GM12874 (cell line): ENCODE results near the gene FAM13A.

Experiments used
- TF ChIP-seq, protein P1 (sequence below): IDR thresholded peaks from 2 replicates; pipeline ENCODE4 v1.5.1; 2011; ENCODE audit warnings: low read depth, mild to moderate bottlenecking, control low read depth, low read length, moderate library complexity; ENCODE audit not compliant: insufficient read depth

Gene FAM13A

DNA sequence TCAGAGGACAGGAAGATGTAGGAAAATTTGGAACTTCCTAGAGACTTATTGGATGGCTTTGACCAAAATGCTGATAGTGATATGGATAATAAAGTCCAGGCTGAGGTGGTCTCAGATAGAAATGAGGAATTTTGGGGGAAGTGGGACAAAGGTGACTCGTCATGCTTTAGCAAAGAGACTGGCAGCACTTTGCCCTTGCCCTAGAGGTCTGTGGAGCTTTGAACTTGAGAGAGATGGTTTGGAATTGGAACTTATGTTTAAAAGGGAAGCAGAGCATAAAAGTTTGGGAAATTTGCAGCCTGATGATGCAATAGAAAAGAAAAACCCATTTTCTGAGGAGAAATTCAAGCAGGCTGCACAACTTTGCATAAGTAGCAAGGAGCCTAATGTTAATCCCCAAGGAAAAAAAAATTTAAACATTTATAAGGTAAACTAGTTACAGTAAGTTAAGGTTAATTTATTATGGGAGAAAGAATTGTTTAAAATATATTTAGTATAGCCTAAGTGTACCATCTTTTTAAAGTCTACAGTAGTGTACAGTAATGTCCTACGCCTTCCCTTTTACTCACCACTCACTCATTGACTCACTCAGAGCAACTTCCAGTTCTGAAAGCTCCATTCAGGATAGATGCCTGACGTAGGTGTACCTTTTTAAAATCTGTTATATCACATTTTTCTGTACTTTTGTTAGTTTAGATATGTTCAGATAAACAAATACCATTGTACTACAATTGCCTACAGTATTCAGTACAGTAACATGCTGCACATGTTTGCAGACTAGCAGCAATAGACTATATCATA, 101.2 kb downstream of the FAM13A start:
- TF ChIP-seq, protein P1, sequence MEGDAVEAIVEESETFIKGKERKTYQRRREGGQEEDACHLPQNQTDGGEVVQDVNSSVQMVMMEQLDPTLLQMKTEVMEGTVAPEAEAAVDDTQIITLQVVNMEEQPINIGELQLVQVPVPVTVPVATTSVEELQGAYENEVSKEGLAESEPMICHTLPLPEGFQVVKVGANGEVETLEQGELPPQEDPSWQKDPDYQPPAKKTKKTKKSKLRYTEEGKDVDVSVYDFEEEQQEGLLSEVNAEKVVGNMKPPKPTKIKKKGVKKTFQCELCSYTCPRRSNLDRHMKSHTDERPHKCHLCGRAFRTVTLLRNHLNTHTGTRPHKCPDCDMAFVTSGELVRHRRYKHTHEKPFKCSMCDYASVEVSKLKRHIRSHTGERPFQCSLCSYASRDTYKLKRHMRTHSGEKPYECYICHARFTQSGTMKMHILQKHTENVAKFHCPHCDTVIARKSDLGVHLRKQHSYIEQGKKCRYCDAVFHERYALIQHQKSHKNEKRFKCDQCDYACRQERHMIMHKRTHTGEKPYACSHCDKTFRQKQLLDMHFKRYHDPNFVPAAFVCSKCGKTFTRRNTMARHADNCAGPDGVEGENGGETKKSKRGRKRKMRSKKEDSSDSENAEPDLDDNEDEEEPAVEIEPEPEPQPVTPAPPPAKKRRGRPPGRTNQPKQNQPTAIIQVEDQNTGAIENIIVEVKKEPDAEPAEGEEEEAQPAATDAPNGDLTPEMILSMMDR, result no peak

DNA sequence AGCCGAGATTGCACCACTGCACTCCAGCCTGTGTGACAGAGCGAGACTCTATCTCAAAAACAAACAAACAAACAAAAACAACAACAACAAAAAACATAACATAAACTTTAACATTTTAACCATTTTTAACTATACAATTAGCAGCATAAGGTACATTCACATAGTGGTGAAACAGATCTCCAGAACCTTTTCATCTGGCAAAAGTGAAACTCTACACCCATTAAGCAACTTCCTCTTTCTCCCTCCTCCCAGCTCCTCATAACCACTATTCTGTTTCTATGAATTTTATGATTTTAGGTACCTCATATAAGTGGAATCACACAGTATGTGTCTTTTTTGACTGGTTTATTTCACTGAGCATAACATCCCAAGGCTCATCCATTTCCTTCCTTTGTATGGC, 103.6 kb downstream of the FAM13A start:
- TF ChIP-seq, protein P1, result no peak

DNA sequence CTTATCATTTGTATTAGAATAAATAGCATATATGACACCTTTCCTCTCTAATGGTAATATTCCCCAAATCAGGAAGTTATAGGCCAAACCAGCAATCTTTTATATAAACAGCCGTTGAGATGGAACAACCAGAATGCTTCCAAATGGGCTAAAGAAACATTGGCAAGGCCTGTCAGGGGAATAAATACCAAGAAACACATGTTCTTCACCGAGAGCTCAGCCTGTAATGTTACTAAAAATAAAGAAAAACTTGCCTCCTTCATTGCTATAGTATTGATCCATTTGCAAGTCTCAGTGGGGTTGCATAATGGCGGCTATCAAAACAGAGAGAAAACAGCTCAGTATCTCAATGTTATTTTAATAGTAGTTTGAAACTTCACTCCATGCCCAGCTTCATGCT, 104.9 kb downstream of the FAM13A start:
- TF ChIP-seq, protein P1, result no peak

DNA sequence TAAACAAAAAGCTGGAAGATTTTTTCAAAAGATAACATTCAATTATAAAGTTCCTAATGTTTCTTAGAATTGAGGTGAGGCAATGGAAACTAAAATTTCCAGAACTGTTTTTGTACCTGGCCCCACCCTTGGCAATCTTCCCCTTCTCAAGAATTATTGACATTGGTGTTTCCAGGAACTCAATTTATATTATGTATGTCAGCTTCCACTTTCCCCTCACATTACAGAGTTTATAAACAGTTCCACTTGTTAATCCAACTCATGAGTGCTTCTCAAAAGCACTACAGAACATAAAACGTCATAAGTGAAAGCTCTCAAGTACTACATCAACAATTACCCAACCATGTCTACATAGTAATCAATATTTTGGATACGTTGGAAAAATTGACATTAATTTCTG, 107.4 kb downstream of the FAM13A start:
- TF ChIP-seq, protein P1, result no peak

DNA sequence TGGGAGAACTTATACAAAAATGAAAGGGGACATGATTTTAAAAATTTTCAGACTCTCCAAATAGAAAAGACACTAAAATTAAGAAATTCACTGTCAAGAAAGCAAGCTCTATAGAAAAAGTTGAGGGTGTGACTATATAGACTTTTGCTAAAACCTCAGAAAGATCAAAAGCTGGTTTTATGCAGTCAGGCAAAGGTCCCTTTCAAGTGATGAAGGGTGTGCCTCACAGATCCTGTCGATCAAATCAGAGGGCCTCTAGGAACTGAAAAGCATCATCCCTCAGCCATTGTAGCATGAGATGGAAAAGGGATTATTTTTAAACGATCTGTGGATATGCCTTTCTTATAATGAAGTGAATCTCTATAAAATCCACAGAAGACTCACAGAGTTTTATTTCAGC, 116.5 kb downstream of the FAM13A start:
- TF ChIP-seq, protein P1, result no peak

DNA sequence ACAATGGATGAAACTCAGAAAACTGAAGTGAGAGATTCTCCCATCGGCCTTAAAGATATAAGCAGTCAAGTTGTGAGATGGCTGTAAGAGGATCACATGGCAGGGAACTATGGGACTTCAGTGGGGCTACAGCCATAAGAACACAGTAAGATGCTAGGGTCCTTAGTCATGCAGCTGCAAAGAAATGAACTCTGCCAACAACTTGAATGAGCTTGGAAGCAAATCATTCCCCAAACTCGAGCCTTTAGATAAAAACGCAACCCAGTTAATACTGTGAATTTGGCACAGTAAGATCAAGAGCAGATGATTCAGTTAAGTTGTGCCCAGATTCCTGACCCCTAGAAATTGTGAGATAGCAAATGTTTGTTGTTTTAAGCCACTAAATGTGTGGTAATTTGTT, 117.3 kb downstream of the FAM13A start:
- TF ChIP-seq, protein P1, result no peak

DNA sequence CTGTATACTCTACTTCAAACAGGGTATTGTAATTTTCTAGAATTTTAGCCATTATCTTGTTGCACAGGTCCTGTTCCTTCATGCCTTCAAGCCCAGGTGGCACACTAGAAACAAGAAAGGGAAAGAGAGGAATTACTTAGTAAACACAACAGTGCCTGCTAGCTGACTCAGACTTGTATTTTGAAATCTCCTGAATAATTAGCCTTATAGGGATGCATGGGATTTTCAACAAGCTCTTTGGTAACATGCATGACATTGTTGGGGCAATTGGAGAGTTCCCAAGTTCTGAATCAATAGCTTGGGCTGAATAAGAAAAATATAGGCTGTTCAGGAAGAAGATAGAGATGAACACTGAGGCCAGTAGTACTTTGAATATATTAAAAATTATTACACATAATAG, 118.8 kb downstream of the FAM13A start:
- TF ChIP-seq, protein P1, result no peak
